Muscle of leg (tissue), 11 donors: ENCODE results near the gene TP53TG3D. TPM values are rescaled to one million over a fixed set of nuclear protein-coding genes. Genes with fewer than 3 reads are reported as not detected.
"Not testable (repeated sequence)": the region's sequence is repeated elsewhere in the genome, so short reads cannot be mapped to it uniquely, and the experiment has no call there.

ENCODE experiments used
- DNase-seq: peaks from one replicate; pipeline ENCODE4 v3.0.0; 2013
- H3K27ac ChIP-seq: one replicate; pipeline ENCODE4 v1.5.1; 2013; ENCODE audit warnings: mild to moderate bottlenecking, low read length, control low read depth
- H3K27me3 ChIP-seq: one replicate; pipeline ENCODE4 v1.6.1; 2013; ENCODE audit warnings: low read length; ENCODE audit not compliant: control insufficient read depth, insufficient read depth
- H3K36me3 ChIP-seq: one replicate; pipeline ENCODE4 v1.6.1; 2013; ENCODE audit warnings: low read length; ENCODE audit not compliant: control insufficient read depth, insufficient read depth
- H3K4me1 ChIP-seq: one replicate; pipeline ENCODE4 v1.6.1; 2013; ENCODE audit warnings: low read length; ENCODE audit not compliant: control insufficient read depth, insufficient read depth
- H3K4me3 ChIP-seq: one replicate; pipeline ENCODE4 v1.5.1; 2013; ENCODE audit warnings: low read length, control low read depth
- H3K9me3 ChIP-seq: replicated peaks from 2 replicates; pipeline ENCODE4 v1.6.1; 2013; ENCODE audit warnings: low read depth, low read length; ENCODE audit not compliant: control insufficient read depth
- WGBS: methylation state at CpG from one replicate; pipeline ENCODE4 v1.1.5; 2013; ENCODE audit warnings: missing lambda C conversion rate; ENCODE audit not compliant: insufficient coverage; 5-methylcytosine and 5-hydroxymethylcytosine counted together
- polyA plus RNA-seq, 8 donors: library from polyadenylated mRNA; unstranded; fragments of 120-200 nt; gene quantifications; one replicate each; pipeline versions ENCODE4 v1.2.1 to v1.2.3, GENCODE V29; 2013; ENCODE audit warnings: inconsistent platforms in 1 of 8, low replicate concordance in 1 of 8; ENCODE audit not compliant: insufficient read length in 8 of 8, insufficient read depth in 1 of 8
- total RNA-seq: library from RNA; stranded (reverse); fragments of 120-200 nt; gene quantifications from one replicate; pipeline ENCODE4 v1.2.4, GENCODE V29; 2013

The TP53TG3D gene
- total and polyA plus RNA-seq, 9 donors, result 0.13 to 0.84 (median 0.20) TPM; not detected in 4

- H3K4me1 ChIP-seq, H3K27me3 ChIP-seq, H3K9me3 ChIP-seq, H3K27ac ChIP-seq, H3K4me3 ChIP-seq, H3K36me3 ChIP-seq, DNase-seq: not testable (repeated sequence)
- WGBS, result no CpG with 5 or more reads among the region's 16 CpGs
Measured at GRCh38 chr16:32289197-32289596, 36.1 kb downstream of the TP53TG3D start.

GRCh38 chr16:32302776-32303175 is 49.7 kb downstream of the TP53TG3D start:
- not testable (repeated sequence) for H3K27me3 ChIP-seq, H3K27ac ChIP-seq, H3K36me3 ChIP-seq, H3K4me1 ChIP-seq, H3K9me3 ChIP-seq, DNase-seq, H3K4me3 ChIP-seq
- no CpG with 5 or more reads among the region's 4 CpGs for WGBS
